GM04504 (cell line): ENCODE results near the gene MYNN.
A peak's percentile ranks its signal among the peaks of the same experiment; 100 is the strongest.
"Not testable (repeated sequence)": the region's sequence is repeated elsewhere in the genome, so short reads cannot be mapped to it uniquely, and the experiment has no call there.

Source experiments
- DNase-seq: peaks from one replicate; pipeline ENCODE4 v3.0.0-alpha.2; 2012; ENCODE audit warnings: low read depth

MYNN gene

DNA sequence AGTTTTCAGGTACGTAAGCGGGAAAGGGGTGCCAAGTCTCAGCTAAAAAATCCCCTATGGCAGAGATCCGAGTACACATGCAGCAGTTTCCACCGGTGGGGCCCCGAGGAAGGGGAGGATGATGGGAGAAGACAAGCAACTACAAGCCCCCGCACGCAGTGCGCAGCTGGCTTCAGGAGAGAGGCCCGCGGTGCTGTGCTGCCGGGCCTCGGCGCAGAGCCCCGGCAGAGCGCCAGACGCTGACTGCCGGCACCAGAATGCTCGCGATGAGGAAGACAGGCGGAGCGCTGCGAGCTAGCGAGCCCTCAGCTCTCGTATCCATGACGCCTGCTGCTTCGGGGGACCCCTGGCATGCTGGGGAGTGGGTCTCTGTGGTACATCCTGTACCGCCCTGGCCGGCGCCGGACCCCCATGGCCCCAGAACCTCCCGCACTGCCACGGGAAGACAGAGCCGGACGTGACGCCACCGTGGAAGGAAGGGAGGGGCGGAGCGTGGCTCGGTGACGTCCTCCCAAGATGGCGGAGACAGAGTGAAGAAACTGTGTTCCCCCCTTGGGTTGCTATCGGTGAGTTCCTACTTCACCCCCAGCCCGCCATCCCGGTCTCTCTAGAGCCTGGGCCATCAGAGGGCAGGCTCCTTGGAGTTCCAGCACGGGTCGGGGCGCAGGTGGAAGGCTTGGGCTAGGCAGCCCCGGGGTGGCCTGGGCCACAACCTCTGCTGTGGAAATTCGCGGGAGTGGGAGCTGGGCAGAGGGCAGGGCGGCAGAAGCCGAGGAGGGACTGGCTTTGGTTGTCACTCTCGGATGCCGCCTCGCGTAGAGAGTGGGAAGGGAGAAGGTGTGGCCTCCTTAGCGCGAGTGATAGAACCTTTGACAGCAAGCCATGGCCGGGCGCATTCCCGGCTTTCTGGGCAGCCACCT, at the start of gene MYNN:
MYNN (plus strand) TSS at position 500 of the 920 bp plus-strand sequence. CDS start 900 bp downstream, outside the sequence.
- peak; percentile 79 for DNase-seq

DNA sequence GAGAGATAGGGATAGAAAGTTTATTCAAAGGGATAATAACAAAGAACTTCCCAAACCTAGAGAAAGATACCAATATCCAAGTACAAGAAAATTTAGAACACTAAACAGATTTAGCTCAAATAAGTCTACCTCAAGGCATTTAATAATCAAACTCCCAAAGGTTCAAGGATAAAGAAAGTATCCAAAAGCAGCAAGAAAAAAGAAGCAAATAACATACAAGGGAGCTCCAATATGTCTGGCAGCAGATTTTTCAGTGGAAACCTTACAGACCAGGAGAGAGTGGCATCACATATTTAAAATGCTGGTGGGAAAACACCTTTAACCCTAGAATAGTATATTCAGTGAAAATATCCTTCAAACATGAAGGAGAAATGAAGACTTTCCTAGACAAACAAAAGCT, 41.3 kb upstream of the MYNN start:
- DNase-seq = not testable (repeated sequence)

DNA sequence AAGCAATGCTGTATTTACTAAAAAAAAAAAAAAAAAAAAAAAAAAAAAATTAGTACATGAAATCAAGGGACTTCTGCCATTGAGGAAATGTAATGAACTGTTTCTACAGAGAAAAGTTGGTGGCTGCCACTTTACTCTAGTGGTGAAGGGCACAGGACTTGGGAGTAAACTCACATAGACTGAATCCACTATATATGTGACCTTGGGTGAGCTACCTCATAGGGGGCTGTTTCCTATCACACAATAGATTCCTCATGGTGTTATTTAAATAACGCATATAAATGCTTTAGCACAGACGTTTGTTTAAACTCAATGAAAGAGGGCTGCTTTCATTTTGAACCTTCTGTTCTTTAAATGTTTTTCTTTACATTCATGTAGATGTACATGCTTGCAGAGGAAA, 34.1 kb upstream of the MYNN start:
- no peak for DNase-seq

DNA sequence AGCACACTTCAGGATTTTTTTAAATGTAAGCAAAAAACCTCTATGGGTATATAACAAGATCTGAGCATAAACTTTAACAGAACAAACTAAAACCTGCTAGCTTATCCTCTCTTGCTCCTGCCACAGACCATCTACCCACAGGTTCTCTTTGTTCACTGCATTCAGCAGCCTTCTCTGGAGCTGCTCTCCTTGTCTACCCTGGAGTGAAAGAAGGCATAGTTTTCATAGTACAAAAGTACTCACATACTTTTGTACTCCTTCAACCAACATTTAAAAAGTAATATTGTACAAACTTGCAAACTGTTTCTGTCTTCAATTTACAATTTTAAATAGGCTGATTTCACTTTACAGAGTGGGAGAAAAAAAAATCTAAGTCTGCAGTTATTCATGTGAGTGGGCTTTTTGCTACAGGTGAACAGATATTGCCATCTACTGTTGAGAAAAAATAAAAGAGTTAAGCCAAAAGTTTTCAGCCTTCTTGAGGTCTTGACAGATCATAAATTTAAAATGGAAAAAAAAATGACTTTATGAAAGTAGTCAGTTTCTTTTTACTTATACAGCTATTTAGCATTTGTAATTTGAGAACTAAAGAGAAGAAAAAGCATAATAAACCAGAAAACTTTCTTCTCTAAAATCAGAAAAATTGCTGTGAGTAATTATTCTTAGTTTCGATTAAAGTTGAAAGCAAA, 28.7 kb upstream of the MYNN start:
- DNase-seq = no peak

DNA sequence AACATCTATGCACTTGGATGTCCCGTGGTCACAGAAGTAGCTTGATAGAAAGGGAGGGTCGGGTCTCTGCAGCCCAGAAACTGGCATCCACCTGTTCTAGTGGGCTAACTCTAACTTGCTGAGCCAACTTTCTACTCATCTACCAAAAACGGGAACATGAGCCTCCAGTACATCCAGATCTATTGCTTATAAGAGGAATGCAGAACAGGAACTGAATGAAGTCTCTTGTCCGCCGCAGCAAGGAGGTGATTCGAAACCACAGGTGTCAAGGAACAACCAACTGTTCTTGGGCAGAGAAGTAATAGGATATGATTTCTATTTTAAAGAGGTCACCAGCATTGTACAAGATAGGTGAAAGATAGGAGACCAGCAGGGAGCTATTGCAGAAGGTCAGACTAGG, 26.3 kb upstream of the MYNN start:
- no peak for DNase-seq

DNA sequence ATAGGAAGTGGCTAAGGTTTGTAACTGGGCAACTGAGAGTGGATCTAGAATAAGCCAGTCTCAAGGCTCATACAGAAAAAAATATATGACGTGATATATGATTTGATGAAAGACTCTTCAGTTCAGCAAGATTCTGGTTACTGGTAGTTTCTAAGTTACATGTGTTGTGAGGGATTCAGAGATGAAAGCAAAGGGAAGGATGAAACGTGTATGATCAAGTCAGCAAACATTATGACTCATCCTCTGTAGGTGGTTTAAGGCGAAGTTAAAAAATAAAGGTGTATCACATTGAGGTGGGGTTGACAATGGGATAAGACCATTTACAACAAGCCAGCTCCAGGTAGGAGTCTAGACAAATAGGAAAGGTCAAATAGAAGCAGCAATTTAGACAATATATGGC, 24.5 kb upstream of the MYNN start:
- no peak for DNase-seq

DNA sequence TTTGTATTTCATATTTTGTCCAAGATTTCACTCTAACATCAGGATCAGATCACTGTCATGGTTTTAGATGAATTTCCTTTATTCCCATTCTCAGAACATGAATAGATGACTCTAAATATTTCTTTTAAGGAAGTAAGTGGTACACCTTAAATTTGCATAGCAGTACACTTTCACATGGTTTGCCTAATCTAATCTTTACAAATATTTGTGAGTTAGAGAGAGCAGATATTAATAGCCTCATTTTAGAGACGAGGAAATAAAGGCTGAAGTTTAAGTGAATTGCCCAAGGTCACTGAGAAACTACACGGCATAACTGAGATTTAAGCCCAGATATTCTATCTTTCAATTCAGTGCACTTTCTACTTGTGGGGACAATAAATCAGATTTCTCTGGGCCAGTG, 22.5 kb upstream of the MYNN start:
- DNase-seq = no peak

DNA sequence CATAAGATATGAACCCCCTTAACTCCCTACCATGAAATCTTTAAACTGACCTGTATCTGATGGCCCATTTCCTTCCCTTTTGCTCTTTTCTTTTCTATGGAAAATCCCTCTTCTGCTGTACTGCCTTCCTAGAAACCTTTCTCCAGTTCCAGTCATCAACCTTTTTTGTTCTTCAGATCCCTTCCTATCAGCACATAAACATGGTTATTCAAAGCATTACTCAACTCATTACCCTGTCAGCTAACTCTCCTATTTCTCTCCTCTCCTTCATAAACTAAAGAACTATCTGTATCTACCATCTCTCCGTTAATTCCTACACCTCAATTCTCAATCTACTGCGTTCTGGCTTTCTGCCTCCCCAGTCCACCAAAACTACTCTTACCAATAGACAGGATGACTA, 21.3 kb upstream of the MYNN start:
- DNase-seq = no peak

DNA sequence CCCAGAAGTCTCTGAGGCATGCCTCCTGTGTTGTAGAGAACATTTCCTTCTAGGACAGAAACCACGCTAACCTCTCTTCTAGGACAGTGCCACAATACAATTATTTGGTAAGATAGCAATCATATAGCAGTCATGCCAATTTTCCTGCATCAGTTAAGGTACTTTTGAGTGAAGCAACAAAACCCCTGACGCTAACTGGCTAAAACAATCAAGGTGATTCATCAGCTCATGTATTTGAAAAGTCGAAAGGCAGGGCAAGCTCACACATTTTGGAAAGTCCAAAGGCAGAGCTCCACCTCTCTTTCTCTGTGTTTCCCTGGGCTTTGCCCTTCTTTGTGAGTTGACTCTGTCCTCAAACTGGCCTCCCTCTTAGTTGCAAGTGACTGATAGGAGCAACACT, 18.5 kb upstream of the MYNN start:
- no peak for DNase-seq

DNA sequence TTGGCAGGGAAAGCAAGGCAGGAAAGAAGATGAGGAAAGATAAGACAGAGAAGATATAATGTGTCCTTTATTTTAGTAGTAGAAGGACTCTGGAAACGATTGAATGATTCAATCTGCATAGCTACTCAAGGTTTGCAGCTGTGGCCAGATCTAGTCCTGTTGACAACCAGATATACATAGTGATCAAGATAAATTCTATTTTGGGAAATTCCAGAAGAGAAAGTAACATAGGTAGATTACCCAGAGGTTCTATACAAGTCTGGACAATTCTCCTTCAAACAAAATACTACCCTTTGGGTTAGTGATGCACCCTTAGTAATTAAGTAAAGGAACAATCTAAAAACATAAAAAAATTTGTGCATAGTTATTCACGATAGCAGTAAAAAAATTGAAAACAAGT, 17.7 kb upstream of the MYNN start:
- DNase-seq = no peak

DNA sequence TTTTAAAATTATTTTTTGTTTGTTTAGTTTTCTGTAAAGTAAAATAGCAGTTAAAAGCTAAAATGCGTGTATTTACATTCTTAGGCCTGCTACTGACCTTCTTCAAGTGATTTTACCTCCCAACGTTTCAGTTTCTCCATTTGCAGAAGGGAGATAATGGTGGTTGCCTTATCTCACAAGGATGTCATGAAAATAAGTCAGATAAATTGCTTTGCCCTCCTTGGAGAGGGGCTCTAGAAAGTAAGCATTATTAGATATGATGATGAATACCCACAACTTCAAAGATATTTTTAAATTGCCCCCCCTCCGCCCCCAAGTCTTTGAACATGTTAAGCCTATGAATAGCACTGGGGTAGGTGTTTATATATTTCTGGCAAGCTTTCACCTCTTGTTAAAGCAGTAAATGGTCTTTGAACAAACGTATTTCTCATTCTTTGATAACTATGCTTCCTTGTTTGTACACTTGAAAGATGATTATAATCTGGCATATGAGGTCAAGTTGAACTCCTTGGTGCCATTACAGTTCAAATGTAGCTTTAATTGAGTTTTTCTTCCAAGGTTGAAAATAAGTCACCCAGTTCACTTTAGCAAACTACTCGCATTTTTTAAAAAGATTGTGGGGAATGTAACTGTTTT, 14.7 kb upstream of the MYNN start:
- no peak for DNase-seq

DNA sequence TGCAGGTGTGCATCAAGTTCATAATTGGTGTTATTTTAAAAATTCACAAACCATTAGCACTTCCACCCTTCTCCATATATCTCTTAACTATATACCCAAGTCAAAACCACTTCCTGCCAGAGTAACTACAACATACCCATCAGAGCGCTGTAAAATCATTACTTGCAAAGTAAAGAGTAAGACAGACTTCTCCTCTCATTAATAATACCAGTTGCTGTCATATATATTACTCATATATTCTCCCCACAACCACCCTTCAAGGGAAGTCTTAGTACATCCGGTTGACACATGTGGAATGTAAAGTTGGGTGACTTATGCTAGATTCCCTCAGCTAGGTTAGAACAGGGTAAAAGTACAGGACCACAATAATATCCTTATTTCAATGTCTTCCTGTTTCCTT, 13.9 kb upstream of the MYNN start:
- DNase-seq = no peak

DNA sequence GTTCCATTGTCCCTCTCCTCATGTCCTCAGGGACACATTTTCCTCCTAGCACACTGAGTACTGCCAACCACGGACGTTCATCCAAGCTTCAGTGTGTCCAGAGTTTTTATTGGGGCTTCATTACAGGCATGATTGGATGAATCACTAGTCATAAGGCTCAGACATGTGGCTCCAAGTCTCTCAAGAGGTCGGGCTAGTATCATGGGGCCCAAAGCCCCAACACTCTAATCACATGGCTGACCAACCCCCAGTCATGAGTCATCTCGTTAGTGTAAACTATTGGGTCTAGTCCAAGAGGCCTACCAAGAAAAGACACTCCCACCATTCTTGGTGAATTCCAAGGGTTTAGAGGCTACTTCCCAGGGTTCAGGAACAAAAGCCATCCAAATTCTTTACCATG, 12.7 kb upstream of the MYNN start:
- no peak for DNase-seq

DNA sequence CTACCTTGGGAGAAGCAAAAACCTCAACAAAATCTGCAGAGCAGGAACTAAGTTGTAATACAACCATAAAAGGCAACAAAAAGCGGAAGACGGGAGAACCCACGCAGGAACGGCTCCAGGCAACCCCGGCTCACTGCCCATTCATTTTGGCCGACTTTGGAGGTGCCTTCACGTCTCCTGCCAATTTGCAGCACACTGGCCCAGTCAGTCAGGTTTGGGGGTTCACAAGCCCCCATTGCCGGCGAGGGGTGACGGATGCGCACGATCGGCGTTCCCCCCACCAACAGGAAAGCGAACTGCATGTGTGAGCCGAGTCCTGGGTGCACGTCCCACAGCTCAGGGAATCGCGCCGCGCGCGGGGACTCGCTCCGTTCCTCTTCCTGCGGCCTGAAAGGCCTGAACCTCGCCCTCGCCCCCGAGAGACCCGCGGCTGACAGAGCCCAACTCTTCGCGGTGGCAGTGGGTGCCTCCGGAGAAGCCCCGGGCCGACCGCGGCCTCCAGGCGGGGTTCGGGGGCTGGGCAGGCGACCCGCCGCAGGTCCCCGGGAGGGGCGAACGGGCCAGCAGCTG, 8.8 kb upstream of the MYNN start:
- no peak for DNase-seq

DNA sequence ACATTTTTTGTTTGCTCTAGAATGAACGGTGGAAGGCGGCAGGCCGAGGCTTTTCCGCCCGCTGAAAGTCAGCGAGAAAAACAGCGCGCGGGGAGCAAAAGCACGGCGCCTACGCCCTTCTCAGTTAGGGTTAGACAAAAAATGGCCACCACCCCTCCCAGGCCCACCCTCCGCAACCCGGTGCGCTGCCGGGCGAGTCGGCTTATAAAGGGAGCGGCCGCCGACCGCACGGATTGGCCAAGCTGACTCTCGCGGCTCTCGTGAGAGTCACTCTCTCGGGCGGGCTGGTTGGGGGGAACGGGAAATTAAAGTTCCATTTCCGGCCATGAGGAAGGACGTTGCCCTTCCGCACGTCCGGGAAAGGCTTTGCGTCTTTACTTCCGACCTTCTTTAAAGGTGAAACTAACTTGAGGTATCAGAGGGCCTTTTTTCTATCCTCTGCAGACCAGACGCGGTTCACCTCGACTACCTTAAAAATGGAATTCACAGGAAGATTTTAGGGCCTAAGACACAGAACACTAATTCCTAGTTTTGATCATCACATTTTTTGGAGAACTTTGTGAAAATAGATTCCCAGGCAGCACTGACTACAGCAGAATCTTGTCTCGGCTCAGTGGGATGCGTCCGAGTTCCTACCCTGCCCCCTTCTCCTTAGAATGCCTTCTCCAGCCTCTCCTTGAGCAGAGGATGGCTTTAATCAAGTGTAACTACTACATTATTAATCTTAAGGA, 8.1 kb upstream of the MYNN start, which contains the start of gene TERC:
TERC (minus strand) TSS at position 179 of the 731 bp plus-strand sequence.
- DNase-seq = peak; percentile 85

DNA sequence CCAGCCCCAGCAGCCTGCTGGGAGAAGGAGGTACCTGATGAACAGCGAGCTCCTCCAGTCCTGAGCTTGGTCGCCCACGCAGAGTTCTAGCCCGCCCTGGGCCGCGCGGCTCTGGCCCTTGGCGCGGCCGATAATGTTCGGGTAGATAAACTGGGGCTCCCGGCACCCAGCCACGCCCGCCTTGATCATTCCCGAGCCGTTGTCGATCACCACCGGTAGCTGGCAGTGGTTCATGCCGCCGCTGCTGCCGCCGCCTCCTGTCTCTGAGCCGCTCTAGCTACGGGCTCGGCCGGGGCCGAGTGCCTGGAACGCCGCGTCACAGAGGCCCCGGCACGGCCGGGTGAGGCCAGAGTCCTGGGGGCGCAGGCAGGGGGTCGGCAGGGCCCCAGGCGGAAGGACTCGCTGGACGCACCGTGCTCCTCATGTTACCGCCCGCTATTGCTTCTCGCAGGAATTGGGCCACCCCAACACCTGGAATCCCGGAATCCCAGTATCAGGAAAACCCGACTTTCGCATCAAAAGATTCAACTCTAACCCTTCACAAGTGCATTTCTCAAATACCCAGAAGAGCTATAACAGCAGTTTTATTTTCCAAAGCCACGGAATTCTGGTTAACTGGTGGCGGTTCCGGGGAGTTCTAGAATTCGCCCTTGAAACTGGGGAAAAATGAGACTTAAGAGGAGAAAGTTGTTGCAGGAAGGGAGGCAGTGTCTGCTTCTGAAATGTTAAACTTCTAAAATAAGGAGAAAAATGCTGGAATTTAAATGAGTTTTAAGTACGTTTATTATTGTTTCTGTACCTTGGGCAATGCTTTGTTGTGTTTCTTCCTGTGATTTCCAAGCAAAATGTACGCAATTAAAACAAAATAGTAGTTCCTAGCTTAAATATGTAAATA, 3.7 kb upstream of the MYNN start, which contains the start of gene ACTRT3:
ACTRT3 (minus strand) TSS at position 275 of the 895 bp plus-strand sequence; CDS start at position 234, 41 bp downstream.
- DNase-seq = no peak

DNA sequence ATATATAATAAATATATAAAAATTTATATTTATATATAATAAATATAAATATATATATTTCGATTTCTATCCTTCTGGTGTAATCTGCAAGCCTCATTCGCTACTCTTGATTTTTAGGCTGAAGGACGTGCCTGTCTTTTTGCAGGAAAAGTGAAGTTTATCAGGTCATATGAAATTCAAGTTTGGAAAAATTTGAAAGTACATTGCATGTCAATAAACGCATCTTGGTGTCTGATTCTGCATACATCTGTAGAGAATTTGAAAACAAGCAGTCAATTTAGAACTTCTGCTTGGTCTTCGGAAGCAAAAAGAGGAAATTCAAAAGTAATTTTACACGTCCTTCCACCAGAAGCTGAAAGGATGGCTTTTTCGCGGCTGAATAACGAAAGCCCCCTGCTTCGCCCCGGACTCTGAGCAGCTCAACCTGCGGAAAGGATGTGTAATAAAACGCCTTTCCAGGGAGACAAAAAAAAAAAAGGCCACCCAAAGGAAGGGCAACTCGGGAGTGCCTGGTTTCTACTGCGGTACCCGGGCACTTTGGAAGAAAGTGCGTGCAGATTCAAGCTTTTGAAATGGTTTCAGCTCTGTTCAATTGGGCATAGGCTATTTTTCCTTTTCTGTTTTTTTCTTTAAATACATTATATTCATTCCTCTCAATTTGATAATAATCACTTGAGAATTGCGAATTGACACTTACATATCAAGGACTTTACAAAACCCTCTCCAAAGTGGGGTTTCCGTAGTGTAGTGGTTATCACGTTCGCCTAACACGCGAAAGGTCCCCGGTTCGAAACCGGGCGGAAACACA, 1.5 kb upstream of the MYNN start:
- no peak for DNase-seq

DNA sequence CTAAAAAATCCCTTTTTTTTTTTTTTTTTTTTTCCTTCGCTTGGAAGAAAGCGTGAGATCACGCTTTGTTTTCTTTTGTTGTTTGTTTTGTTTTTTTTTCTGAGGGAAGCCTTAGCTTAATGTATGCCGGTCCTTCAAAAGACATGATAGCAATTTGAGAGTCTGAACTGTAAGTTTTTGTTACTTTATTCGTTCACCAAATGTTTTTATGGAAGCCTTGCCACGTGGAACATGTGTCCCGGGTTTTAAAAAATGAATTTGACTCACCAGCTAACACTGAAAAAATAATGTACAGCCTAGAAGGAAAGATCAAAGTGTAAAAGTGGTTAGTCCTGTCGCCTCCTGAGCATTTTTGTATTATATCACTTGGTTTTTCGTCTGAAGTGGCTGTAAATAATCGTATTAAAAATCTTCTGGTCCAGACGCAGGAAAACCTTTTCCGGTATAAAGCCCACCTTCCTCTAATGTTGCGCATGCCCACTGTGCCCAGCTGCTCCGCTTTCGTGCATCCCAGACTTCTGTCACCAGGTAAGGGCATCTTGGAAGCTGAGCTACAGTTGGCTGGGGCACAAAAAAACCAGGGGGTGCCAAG, 795 bp upstream of the MYNN start:
- peak; percentile 51 for DNase-seq

DNA sequence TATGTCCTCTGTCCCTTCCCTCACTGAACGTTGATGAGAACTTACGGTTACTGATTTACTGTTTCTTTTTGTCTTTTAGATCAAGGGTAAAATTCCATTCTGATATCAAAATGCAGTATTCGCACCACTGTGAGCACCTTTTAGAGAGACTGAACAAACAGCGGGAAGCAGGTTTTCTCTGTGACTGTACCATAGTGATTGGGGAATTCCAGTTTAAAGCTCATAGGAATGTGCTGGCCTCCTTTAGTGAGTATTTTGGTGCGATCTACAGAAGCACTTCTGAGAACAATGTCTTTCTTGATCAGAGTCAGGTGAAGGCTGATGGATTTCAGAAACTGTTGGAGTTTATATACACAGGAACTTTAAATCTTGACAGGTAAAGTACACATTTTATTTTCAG, 990 bp downstream of the MYNN start:
- no peak for DNase-seq
